ENCODE measurements around the gene HAL. TPM values are rescaled to one million over a fixed set of nuclear protein-coding genes. Genes with fewer than 3 reads are reported as not detected.

The HAL gene
- total RNA-seq, 1 experiment from 2014 or later, result 1.8 TPM

- ATAC-seq (no peak), DNase-seq (ENCODE audit: low read depth, low spot score) (no peak)
- CTCF ChIA-PET, result no interaction called here
- Histone ChIP-seq H3K4me1 (ENCODE audit: control insufficient read depth in 1 of 2, insufficient read depth in 2 of 2, low read length in 2 of 2) (peaks cover 0 to 12% of the 10 kb centered on the region in 2 experiments; a peak in 3 of 4 replicates), H3K9me2 (ENCODE audit: insufficient read depth) (no peaks in the 10 kb centered on the region), H3K27me3 (ENCODE audit: insufficient read depth, low read length) (no peaks in the 10 kb centered on the region), H3K36me3 (ENCODE audit: control insufficient read depth in 1 of 2, insufficient read depth in 2 of 2, low read length in 2 of 2) (no peaks in the 10 kb centered on the region), H3K4me2 (ENCODE audit: low read length) (peak overlapping the region; percentile 87), H4K20me1 (ENCODE audit: insufficient read depth) (no peaks in the 10 kb centered on the region), H3K4me3 (replicated peaks in 1 of 2; ENCODE audit: low read depth in 1 of 2, low read length in 2 of 2) (peak overlapping the region; percentile 83 to 89; a peak in 3 of 4 replicates), H3K9me3 (ENCODE audit: control insufficient read depth in 1 of 2, insufficient read depth in 1 of 2, low read depth in 1 of 2, low read length in 2 of 2) (no peaks in the 10 kb centered on the region), H3K27ac (ENCODE audit: low read depth, low read length) (no peak overlapping the region), H2AFZ (ENCODE audit: low read depth, low read length, poor library complexity, severe bottlenecking) (no peak overlapping the region), H3K9ac (ENCODE audit: low read length) (no peak overlapping the region), H3K79me2 (ENCODE audit: insufficient read depth, low read length) (peaks cover 48% of the 10 kb centered on the region)
- TF ChIP-seq RAD21 (IDR thresholded peaks at IDR 0.05; ENCODE audit: low read depth) (no peak), EZH2phosphoT487 (IDR thresholded peaks at IDR 0.05; ENCODE audit: borderline replicate concordance) (no peak), JUND (IDR thresholded peaks at IDR 0.05) (no peak), ELF1 (IDR thresholded peaks at IDR 0.05; ENCODE audit: borderline replicate concordance, low read depth) (no peak), ATF3 (IDR thresholded peaks at IDR 0.05) (no peak), CEBPB (IDR thresholded peaks at IDR 0.05; ENCODE audit: low read depth) (no peak), REST (IDR thresholded peaks at IDR 0.05; ENCODE audit: low read depth) (no peak), POLR2A (IDR thresholded peaks at IDR 0.05; ENCODE audit: borderline replicate concordance, extremely low read depth, insufficient read depth, insufficient read length) (no peak), YY1 (IDR thresholded peaks at IDR 0.05; ENCODE audit: extremely low read depth, insufficient replicate concordance, low read depth, low read length) (no peak), POLR2AphosphoS5 (IDR thresholded peaks at IDR 0.05; ENCODE audit: low read depth, low read length) (no peak), SP1 (IDR thresholded peaks at IDR 0.05; ENCODE audit: low read depth) (no peak), CBX3 (IDR thresholded peaks at IDR 0.05; ENCODE audit: low read depth) (no peak), ZNF274 (IDR thresholded peaks at IDR 0.05; ENCODE audit: low read depth, low read length) (no peak), EGR1 (IDR thresholded peaks at IDR 0.05; ENCODE audit: low read depth) (no peak), SRF (IDR thresholded peaks at IDR 0.05; ENCODE audit: low read depth) (no peak), EZH2 (IDR thresholded peaks at IDR 0.05) (no peak)
- TF ChIP-seq, protein P1, sequence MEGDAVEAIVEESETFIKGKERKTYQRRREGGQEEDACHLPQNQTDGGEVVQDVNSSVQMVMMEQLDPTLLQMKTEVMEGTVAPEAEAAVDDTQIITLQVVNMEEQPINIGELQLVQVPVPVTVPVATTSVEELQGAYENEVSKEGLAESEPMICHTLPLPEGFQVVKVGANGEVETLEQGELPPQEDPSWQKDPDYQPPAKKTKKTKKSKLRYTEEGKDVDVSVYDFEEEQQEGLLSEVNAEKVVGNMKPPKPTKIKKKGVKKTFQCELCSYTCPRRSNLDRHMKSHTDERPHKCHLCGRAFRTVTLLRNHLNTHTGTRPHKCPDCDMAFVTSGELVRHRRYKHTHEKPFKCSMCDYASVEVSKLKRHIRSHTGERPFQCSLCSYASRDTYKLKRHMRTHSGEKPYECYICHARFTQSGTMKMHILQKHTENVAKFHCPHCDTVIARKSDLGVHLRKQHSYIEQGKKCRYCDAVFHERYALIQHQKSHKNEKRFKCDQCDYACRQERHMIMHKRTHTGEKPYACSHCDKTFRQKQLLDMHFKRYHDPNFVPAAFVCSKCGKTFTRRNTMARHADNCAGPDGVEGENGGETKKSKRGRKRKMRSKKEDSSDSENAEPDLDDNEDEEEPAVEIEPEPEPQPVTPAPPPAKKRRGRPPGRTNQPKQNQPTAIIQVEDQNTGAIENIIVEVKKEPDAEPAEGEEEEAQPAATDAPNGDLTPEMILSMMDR (IDR thresholded peaks at IDR 0.05 in 2 of 3, conservative IDR thresholded peaks at IDR 0.05 in 1 of 3; ENCODE audit: borderline replicate concordance in 1 of 3, insufficient read depth in 1 of 3, low read depth in 2 of 3, low read length in 2 of 3), result no peak
- intact Hi-C loops (cut with micrococcal nuclease), result no loop called here
- RAD21 ChIA-PET (ENCODE audit: low non-redundant PET in 1 of 2, low total read pairs in 2 of 2, uncharacterized antibody in 2 of 2, unreplicated experiment in 2 of 2), result no interaction called here
- BruUV-seq (replicated peaks), result TSS peak; percentile 44
- POLR2A ChIA-PET, result no interaction called here
Measured at GRCh38 chr12:96033549-96034389, 37.6 kb upstream of the HAL start.
